Measurements from ENCODE around the gene ARL16. TPM values are rescaled to one million over a fixed set of nuclear protein-coding genes. Genes with fewer than 3 reads are reported as not detected.
A peak's percentile ranks its signal among the peaks of the same experiment; 100 is the strongest.

ARL16 gene
- total RNA-seq, 6 experiments from 2014 or later, result 5.3 to 16.8 (median 11.1) TPM

DNA sequence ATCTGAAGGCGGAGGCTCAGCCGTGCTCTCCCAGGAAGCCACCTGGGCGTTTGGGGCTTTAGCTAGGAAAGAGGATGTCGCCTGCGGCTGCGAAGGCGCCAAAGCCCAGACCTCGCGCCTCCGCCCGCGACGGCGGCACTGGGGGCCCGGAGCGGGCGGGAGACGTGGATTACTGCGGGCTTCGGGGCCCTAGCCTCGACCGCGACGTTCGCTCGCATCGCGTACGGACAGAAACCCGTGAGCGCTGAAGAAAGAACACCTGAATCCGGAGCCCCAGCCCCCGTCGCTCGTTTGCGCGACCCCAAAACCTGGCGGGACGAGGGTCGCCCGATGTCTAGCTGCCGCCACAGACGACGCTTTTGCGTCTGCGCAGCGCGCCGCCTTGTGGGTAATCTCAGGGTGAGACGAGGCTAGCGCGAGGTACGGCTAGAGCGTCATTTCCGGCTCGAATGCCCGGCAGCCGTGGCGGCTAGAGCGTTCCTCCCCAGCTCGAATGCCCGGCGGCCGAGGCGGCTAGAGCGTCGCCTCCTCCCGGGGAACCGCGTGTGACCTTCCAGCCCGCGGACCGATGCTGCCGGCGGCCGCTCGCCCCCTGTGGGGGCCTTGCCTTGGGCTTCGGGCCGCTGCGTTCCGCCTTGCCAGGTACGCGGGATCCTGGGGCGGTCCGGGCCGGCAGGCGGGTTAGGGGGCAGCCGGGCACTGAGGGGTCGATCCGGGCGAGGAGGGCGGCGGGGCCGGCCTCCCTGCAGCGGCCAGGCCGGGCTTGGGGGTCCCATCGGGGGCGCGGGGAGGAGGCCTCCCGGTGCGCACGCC, 19.5 kb upstream of the ARL16 start, which contains the start of gene MRPL12:
TSS of gene MRPL12 (plus strand) at position 434 of the 813 bp plus-strand sequence. CDS start at position 569, 135 bp downstream.
- Histone ChIP-seq H3K27ac (peak within 1 kb of the TSS; percentile 84 to 92 (median 91)), H3K4me3 (peak within 1 kb of the TSS; percentile 95 to 100 (median 99)), H3K4me1 (peaks cover 0 to 28% (median 9%) of the 10 kb centered on the region in 4 donors), H3K27me3 (no peaks in the 10 kb centered on the region), H3K36me3 (peaks cover 0 to 57% (median 15%) of the 10 kb centered on the region in 4 donors), H3K9me3 (no peaks in the 10 kb centered on the region)
- ATAC-seq, result peak; percentile 86 to 91 (median 86)
- intact Hi-C loops (cut with DNase I), result no loop called here
- WGBS (ENCODE audit: insufficient coverage, low coverage, low lambda C conversion rate, missing lambda C conversion rate), result 2% methylated on average over 10 of the region's 102 CpGs
- peak; percentile 94 to 97 (median 97) for DNase-seq
- TF ChIP-seq, protein P1, sequence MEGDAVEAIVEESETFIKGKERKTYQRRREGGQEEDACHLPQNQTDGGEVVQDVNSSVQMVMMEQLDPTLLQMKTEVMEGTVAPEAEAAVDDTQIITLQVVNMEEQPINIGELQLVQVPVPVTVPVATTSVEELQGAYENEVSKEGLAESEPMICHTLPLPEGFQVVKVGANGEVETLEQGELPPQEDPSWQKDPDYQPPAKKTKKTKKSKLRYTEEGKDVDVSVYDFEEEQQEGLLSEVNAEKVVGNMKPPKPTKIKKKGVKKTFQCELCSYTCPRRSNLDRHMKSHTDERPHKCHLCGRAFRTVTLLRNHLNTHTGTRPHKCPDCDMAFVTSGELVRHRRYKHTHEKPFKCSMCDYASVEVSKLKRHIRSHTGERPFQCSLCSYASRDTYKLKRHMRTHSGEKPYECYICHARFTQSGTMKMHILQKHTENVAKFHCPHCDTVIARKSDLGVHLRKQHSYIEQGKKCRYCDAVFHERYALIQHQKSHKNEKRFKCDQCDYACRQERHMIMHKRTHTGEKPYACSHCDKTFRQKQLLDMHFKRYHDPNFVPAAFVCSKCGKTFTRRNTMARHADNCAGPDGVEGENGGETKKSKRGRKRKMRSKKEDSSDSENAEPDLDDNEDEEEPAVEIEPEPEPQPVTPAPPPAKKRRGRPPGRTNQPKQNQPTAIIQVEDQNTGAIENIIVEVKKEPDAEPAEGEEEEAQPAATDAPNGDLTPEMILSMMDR (IDR thresholded peaks at IDR 0.05), result peak in 2 of 4 donors; percentile 13 to 20
- TF ChIP-seq POLR2A (IDR thresholded peaks at IDR 0.05), result peak; percentile 90

DNA sequence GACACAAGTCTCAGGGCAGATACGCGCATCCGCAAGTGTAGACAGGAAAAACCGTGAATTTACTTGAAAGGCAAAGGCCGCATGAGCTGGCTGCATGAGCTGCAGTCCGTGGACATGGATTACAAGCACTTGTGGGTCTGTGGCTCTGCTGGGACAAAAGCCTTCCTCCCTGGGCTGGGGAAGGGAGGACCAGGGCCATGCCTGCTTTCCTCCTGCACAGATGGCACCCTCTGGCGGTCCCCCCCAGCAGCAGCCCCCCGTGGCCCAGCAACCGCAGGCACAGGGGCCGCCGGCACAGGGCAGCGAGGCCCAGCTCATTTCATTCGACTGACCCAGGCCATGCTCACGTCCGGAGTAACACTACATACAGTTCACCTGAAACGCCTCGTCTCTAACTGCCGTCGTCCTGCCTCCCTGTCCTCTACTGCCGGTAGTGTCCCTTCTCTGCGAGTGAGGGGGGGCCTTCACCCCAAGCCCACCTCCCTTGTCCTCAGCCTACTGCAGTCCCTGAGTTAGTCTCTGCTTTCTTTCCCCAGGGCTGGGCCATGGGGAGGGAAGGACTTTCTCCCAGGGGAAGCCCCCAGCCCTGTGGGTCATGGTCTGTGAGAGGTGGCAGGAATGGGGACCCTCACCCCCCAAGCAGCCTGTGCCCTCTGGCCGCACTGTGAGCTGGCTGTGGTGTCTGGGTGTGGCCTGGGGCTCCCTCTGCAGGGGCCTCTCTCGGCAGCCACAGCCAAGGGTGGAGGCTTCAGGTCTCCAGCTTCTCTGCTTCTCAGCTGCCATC, 17.9 kb upstream of the ARL16 start:
- Histone ChIP-seq H3K27me3 (no peaks in the 10 kb centered on the region), H3K9me3 (no peaks in the 10 kb centered on the region), H3K4me1 (peaks cover 0 to 28% (median 9%) of the 10 kb centered on the region in 4 donors), H3K4me3 (peak overlapping the region; percentile 95 to 100 (median 99)), H3K36me3 (peaks cover 0 to 58% (median 10%) of the 10 kb centered on the region in 4 donors), H3K27ac (peak overlapping the region; percentile 84 to 92 (median 91))
- DNase-seq, result no peak
- no peak for ATAC-seq
- intact Hi-C loops (cut with DNase I), result no loop called here
- WGBS (ENCODE audit: insufficient coverage, low coverage, low lambda C conversion rate, missing lambda C conversion rate), result 53% methylated on average over 10 of the region's 23 CpGs
- TF ChIP-seq POLR2A (IDR thresholded peaks at IDR 0.05), result no peak
- TF ChIP-seq, protein P1 (IDR thresholded peaks at IDR 0.05), result no peak

DNA sequence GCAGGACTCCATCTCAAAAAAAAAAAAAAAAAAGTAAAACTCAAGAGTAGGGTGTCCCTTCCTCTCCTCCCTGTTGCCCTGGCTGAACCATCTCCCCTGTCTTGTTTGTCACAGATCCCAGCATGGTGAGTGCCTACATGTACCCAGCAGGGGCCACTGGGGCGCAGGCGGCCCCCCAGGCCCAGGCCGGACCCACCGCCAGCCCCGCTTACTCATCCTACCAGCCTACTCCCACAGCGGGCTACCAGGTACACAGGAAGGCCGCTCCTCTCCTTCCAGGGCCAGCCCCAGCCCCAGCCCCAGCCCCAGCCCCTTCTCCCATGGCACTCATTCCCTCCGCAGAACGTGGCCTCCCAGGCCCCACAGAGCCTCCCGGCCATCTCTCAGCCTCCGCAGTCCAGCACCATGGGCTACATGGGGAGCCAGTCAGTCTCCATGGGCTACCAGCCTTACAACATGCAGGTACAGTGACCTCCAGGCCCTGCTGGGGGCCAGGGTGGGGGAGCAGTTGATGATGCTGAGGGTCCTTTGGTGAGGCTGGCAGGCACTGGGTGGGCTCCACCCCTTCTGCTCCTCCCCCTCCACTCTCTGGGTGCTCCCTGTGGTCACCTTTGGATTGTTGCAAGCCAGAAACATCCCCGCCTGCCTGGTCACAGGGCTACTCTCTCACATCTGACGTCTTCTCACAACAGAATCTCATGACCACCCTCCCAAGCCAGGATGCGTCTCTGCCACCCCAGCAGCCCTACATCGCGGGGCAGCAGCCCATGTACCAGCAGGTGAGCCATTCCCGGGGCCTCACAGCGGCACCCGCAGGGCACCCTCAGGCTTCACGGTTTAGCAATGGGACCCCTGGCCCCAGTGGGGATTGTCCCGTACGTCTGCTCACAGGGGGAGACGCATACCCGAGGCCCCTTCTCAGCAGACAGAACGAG, 17.0 kb upstream of the ARL16 start:
- DNase-seq (no peak), ATAC-seq (no peak)
- H3K4me3 ChIP-seq, result no peak overlapping the region
- intact Hi-C loops (cut with DNase I), result no loop called here
- no peaks in the 10 kb centered on the region for H3K9me3 ChIP-seq
- peaks cover 0 to 28% (median 9%) of the 10 kb centered on the region in 4 donors for H3K4me1 ChIP-seq
- H3K27me3 ChIP-seq, result no peaks in the 10 kb centered on the region
- TF ChIP-seq POLR2A (IDR thresholded peaks at IDR 0.05), result no peak
- TF ChIP-seq, protein P1 (IDR thresholded peaks at IDR 0.05), result no peak
- 73% methylated on average over 5 of the region's 25 CpGs for WGBS (ENCODE audit: insufficient coverage, low coverage, low lambda C conversion rate, missing lambda C conversion rate)
- no peak overlapping the region for H3K27ac ChIP-seq
- peaks cover 0 to 58% (median 8%) of the 10 kb centered on the region in 4 donors for H3K36me3 ChIP-seq

Measured in right lobe of liver (tissue), 6 donors.